ENCODE results near the gene VANGL1.

GRCh38 chr1:115712911-115713609, 71.3 kb downstream of the VANGL1 start:
- TF ChIP-seq CTCF (IDR thresholded peaks at IDR 0.05) (no peak), POLR2A (IDR thresholded peaks at IDR 0.05) (no peak)

Measured in prostate gland (tissue), 2 donors.